H1 (cell line): Measurements from ENCODE around the gene RB1. TPM values are rescaled to one million over a fixed set of nuclear protein-coding genes. Genes with fewer than 3 reads are reported as not detected.

ENCODE experiments used
- CTCF ChIA-PET: fragments of 300-600 bp; sonication (Branson Sonifier 250); formaldehyde crosslinking; loops from one replicate; lab custom pipeline; 2021; ENCODE audit not compliant: partially characterized antibody; lab: Charles Lee
- POLR2A ChIA-PET: fragments of 300-600 bp; sonication (Branson Sonifier 250); formaldehyde crosslinking; loops from one replicate; lab custom pipeline; 2021; ENCODE audit warnings: inconsistent platforms; ENCODE audit not compliant: partially characterized antibody; lab: Charles Lee
- DNase-seq, 2 experiments: peaks; one replicate each; pipeline versions ENCODE4 v3.0.0 to v3.0.0-alpha.2; 2010 to 2022; ENCODE audit warnings: low spot score in 2 of 2, low read depth in 1 of 2, mixed read lengths in 1 of 2
- FAIRE-seq: peaks from 2 replicates; lab custom pipeline; 2011; peaks lifted over from hg19 to GRCh38; lab: Jason Lieb, UNC
- H2AFZ ChIP-seq: 2 replicates; pipeline ENCODE4 v1.8.1; 2012; ENCODE audit warnings: low read length, inconsistent platforms
- H2AK5ac ChIP-seq: 2 replicates; pipeline ENCODE4 v1.6.1; 2013; ENCODE audit warnings: low read depth, low read length
- H2BK120ac ChIP-seq: replicated peaks from 2 replicates; pipeline ENCODE3; 2013; ENCODE audit warnings: low read depth, low read length, inconsistent platforms
- H2BK12ac ChIP-seq: 2 replicates; pipeline ENCODE4 v1.6.1; 2013; ENCODE audit warnings: low read depth, low read length
- H2BK15ac ChIP-seq: 2 replicates; pipeline ENCODE4 v1.6.1; 2013; ENCODE audit warnings: low read length
- H2BK20ac ChIP-seq: 2 replicates; pipeline ENCODE4 v1.6.1; 2013; ENCODE audit warnings: low read length
- H2BK5ac ChIP-seq: 2 replicates; pipeline ENCODE4 v1.6.1; 2013; ENCODE audit warnings: low read depth, low read length
- H3K14ac ChIP-seq: 2 replicates; pipeline ENCODE4 v1.6.1; 2013; ENCODE audit warnings: inconsistent platforms; ENCODE audit not compliant: insufficient read length
- H3K18ac ChIP-seq: 2 replicates; pipeline ENCODE4 v1.6.1; 2013; ENCODE audit warnings: low read length; ENCODE audit errors: extremely low read depth
- H3K23ac ChIP-seq: 2 replicates; pipeline ENCODE4 v1.6.1; 2013; ENCODE audit warnings: inconsistent platforms; ENCODE audit not compliant: insufficient read length
- H3K23me2 ChIP-seq: 2 replicates; pipeline ENCODE4 v1.6.1; 2013; ENCODE audit warnings: low read depth, low read length
- H3K27ac ChIP-seq: 2 replicates; pipeline ENCODE4 v1.6.1; 2011; ENCODE audit warnings: low read depth, low read length, inconsistent platforms
- H3K27me3 ChIP-seq, 4 experiments: replicated peaks in 1 of 4; 1 replicate in 1 of 4; 2 replicates in 3 of 4; pipeline versions ENCODE4 v1.6.1 to v1.8.1; 2011 to 2013; ENCODE audit warnings: low read length in 3 of 4, mild to moderate bottlenecking in 3 of 4, inconsistent platforms in 2 of 4, mixed read lengths in 2 of 4, moderate library complexity in 1 of 4; ENCODE audit not compliant: control insufficient read depth in 3 of 4, insufficient read depth in 3 of 4; ENCODE audit errors: extremely low read depth in 1 of 4
- H3K36me3 ChIP-seq, 4 experiments: 2 replicates each; pipeline versions ENCODE4 v1.6.1 to v1.8.1; 2011 to 2013; ENCODE audit warnings: mild to moderate bottlenecking in 4 of 4, low read length in 3 of 4, moderate library complexity in 2 of 4, control low read depth in 1 of 4, inconsistent platforms in 1 of 4; ENCODE audit not compliant: insufficient read depth in 4 of 4, control insufficient read depth in 2 of 4
- H3K4ac ChIP-seq: replicated peaks from 2 replicates; pipeline ENCODE3; 2013; ENCODE audit warnings: low read length, low read depth, mixed read lengths, inconsistent platforms; ENCODE audit not compliant: insufficient read length
- H3K4me1 ChIP-seq, 4 experiments: replicated peaks in 1 of 4; 1 replicate in 1 of 4; 2 replicates in 3 of 4; pipeline versions ENCODE4 v1.6.1 to v1.8.1; 2011 to 2013; ENCODE audit warnings: low read length in 3 of 4, inconsistent platforms in 2 of 4, mixed read lengths in 1 of 4; ENCODE audit not compliant: insufficient read depth in 4 of 4, control insufficient read depth in 3 of 4
- H3K4me2 ChIP-seq, 2 experiments: 2 replicates each; pipeline versions ENCODE4 v1.6.1 to v1.8.1; 2011 to 2013; ENCODE audit warnings: low read depth in 2 of 2, low read length in 2 of 2, control low read depth in 1 of 2, inconsistent platforms in 1 of 2, mild to moderate bottlenecking in 1 of 2; ENCODE audit not compliant: insufficient read depth in 1 of 2
- H3K4me3 ChIP-seq, 4 experiments: fragments of 200-600, 300-600 bp in 1 of 4; sonication (generic), shearing (Covaris generic), sonication (Bioruptor Twin) in 1 of 4; 2 replicates each; pipeline versions ENCODE4 v1.5.1 to v1.8.1; 2011 to 2016; ENCODE audit warnings: low read length in 4 of 4, low read depth in 3 of 4, control low read depth in 2 of 4, inconsistent platforms in 2 of 4, mild to moderate bottlenecking in 2 of 4, mixed read lengths in 1 of 4, moderate library complexity in 1 of 4; ENCODE audit not compliant: insufficient read depth in 2 of 4; ENCODE audit errors: extremely low read depth in 1 of 4
- H3K56ac ChIP-seq: replicated peaks from 2 replicates; pipeline ENCODE3; 2013; ENCODE audit warnings: low read depth, mild to moderate bottlenecking, mixed read lengths, low read length, inconsistent platforms; ENCODE audit not compliant: insufficient read length
- H3K79me1 ChIP-seq: 2 replicates; pipeline ENCODE4 v1.6.1; 2013; ENCODE audit warnings: low read depth, low read length, control low read depth
- H3K79me2 ChIP-seq, 2 experiments: 2 replicates each; pipeline versions ENCODE4 v1.6.1 to v1.8.1; 2012 to 2013; ENCODE audit warnings: low read length in 2 of 2, mild to moderate bottlenecking in 2 of 2, inconsistent platforms in 1 of 2; ENCODE audit not compliant: insufficient read depth in 2 of 2, control insufficient read depth in 1 of 2
- H3K9ac ChIP-seq, 4 experiments: replicated peaks in 1 of 4; 1 replicate in 1 of 4; 2 replicates in 3 of 4; pipeline versions ENCODE4 v1.6.1 to v1.8.1; 2011 to 2013; ENCODE audit warnings: low read depth in 3 of 4, low read length in 3 of 4, control low read depth in 2 of 4, mild to moderate bottlenecking in 2 of 4, moderate library complexity in 2 of 4, inconsistent platforms in 1 of 4; ENCODE audit errors: extremely low read depth in 1 of 4
- H3K9me3 ChIP-seq, 2 experiments: 2 replicates each; pipeline versions ENCODE4 v1.6.1 to v1.8.1; 2012 to 2013; ENCODE audit warnings: mild to moderate bottlenecking in 2 of 2, moderate library complexity in 2 of 2, control low read depth in 1 of 2, inconsistent platforms in 1 of 2, low read depth in 1 of 2, low read length in 1 of 2, mixed read lengths in 1 of 2; ENCODE audit not compliant: insufficient read depth in 2 of 2
- H4K20me1 ChIP-seq, 2 experiments: replicated peaks in 1 of 2; 2 replicates each; pipeline versions ENCODE3 to v1.8.1; 2011 to 2013; ENCODE audit warnings: inconsistent platforms in 2 of 2, low read length in 2 of 2, mild to moderate bottlenecking in 1 of 2; ENCODE audit not compliant: insufficient read depth in 2 of 2, control insufficient read depth in 1 of 2
- H4K5ac ChIP-seq: 2 replicates; pipeline ENCODE4 v1.6.1; 2013; ENCODE audit warnings: low read length, low read depth, mixed read lengths, inconsistent platforms; ENCODE audit not compliant: insufficient read length
- H4K8ac ChIP-seq: 2 replicates; pipeline ENCODE4 v1.8.0; 2013; ENCODE audit warnings: mild to moderate bottlenecking, moderate library complexity, low read length, inconsistent platforms; ENCODE audit not compliant: insufficient read depth; ENCODE audit errors: extremely low read depth
- H4K91ac ChIP-seq: replicated peaks from 2 replicates; pipeline ENCODE3; 2013; ENCODE audit warnings: low read length, mixed read lengths, inconsistent platforms; ENCODE audit not compliant: insufficient read length
- GABPA ChIP-seq: IDR thresholded peaks from 2 replicates; pipeline ENCODE4 v1.6.1; 2011; ENCODE audit warnings: mild to moderate bottlenecking, low read length, moderate library complexity, borderline replicate concordance; ENCODE audit not compliant: insufficient read depth
- RXRA ChIP-seq: IDR thresholded peaks from 2 replicates; pipeline ENCODE4 v1.6.1; 2011; ENCODE audit warnings: low read depth, mild to moderate bottlenecking, low read length, moderate library complexity; ENCODE audit not compliant: insufficient read depth
- ZNF274 ChIP-seq: IDR thresholded peaks from 2 replicates; pipeline ENCODE4 v1.7.0; 2012; ENCODE audit warnings: low read length, borderline replicate concordance; ENCODE audit errors: extremely low read depth
- WGBS, 2 experiments: shearing (Covaris generic) in 1 of 2; methylation state at CpG; one replicate each; pipeline versions ENCODE4 v1.1.6 to v1.1.7; 2013 to 2015; ENCODE audit warnings: low lambda C conversion rate in 2 of 2, mixed read lengths in 2 of 2, inconsistent platforms in 1 of 2, low coverage in 1 of 2, missing lambda C conversion rate in 1 of 2; ENCODE audit not compliant: insufficient replicate concordance in 2 of 2, insufficient coverage in 1 of 2, insufficient read length in 1 of 2; ENCODE audit errors: extremely low coverage in 1 of 2, missing lambda C conversion rate in 1 of 2; 5-methylcytosine and 5-hydroxymethylcytosine counted together
- polyA plus RNA-seq, 7 experiments: library from polyadenylated mRNA; depleted of rRNA in 3 of 7; stranded (reverse) in 5 of 7; unstranded in 2 of 7; fragments of >200 nt in 5 of 7; fragments of 200-250 nt in 2 of 7; gene quantifications; 1 replicate in 5 of 7; 2 replicates in 1 of 7; 4 replicates in 1 of 7; pipeline versions ENCODE4 v1.2.1 to v1.2.3, GENCODE V29; 2011 to 2013; ENCODE audit warnings: missing spikeins in 2 of 7, mixed read lengths in 2 of 7
- total RNA-seq: library from RNA; stranded (reverse); fragmentation: NEBNext Ultra II Directional; extraction: Animal tissue kit (Norgen Biotek cat#: 25700); gene quantifications from 2 replicates; pipeline ENCODE4 v1.2.1, GENCODE V29; 2021

Gene RB1
- total and polyA plus RNA-seq, 2 of the 8 experiments (the other 6 are each of a cell fraction or from before 2014, with no cell fraction given) = 4.1 to 17.5 TPM

GRCh38 chr13:48393030-48393697 lies 89.6 kb downstream of the RB1 start:
- Histone ChIP-seq H3K4me3 (no peak overlapping the region), H3K27ac (no peak overlapping the region), H2BK5ac (no peak overlapping the region)
- TF ChIP-seq ZNF274 (no peak), RXRA (no peak), GABPA (no peak)
- TF ChIP-seq, all 59 proteins: peak for 0
- DNase-seq (no peak), FAIRE-seq (no peak)
- no peak overlapping the region for H2BK12ac ChIP-seq
- H3K4ac ChIP-seq = no peak overlapping the region
- no peak overlapping the region for H4K91ac ChIP-seq
- H3K79me2 ChIP-seq = no peaks in the 10 kb centered on the region
- no peak overlapping the region for H2AFZ ChIP-seq
- H3K14ac ChIP-seq = no peak overlapping the region
- no peaks in the 10 kb centered on the region for H3K79me1 ChIP-seq
- no peak overlapping the region for H2BK15ac ChIP-seq
- WGBS, 2 experiments = 91% methylated on average over 3 of the region's 3 CpGs; no CpG with 5 or more reads in 1 of the 2 experiments
- CTCF ChIA-PET = interaction anchor here (1.3 kb wide), 1 partner anchor 60 kb away, joined by 4 read pairs; no protein-coding TSS in a partner anchor
- POLR2A ChIA-PET = no interaction called here
- H3K56ac ChIP-seq = no peak overlapping the region
- H2BK20ac ChIP-seq = no peak overlapping the region
- H3K36me3 ChIP-seq = no peaks in the 10 kb centered on the region
- no peaks in the 10 kb centered on the region for H4K20me1 ChIP-seq
- no peaks in the 10 kb centered on the region for H3K27me3 ChIP-seq
- H2AK5ac ChIP-seq = no peak overlapping the region
- H4K5ac ChIP-seq = no peak overlapping the region
- H3K9me3 ChIP-seq = no peaks in the 10 kb centered on the region; a peak in 1 of 4 replicates
- H3K23me2 ChIP-seq = no peaks in the 10 kb centered on the region
- no peaks in the 10 kb centered on the region for H3K4me1 ChIP-seq
- H3K23ac ChIP-seq = no peak overlapping the region
- no peak overlapping the region for H2BK120ac ChIP-seq
- H3K4me2 ChIP-seq = no peak overlapping the region
- H3K9ac ChIP-seq = no peak overlapping the region
- H4K8ac ChIP-seq = no peak overlapping the region
- H3K18ac ChIP-seq = no peak overlapping the region
